Testis (tissue), 3 donors: ENCODE results near the gene HOXB3. TPM values are rescaled to one million over a fixed set of nuclear protein-coding genes. Genes with fewer than 3 reads are reported as not detected.
A peak's percentile ranks its signal among the peaks of the same experiment; 100 is the strongest.

ENCODE experiments used
- DNase-seq: peaks from one replicate; pipeline ENCODE4 v3.0.0-alpha.2; 2019
- H3K27ac ChIP-seq, 2 donors: fragments of 200-600 bp; sonication (generic); one replicate each; pipeline ENCODE4 v1.5.1; 2019
- H3K27me3 ChIP-seq: fragments of 200-600 bp; sonication (generic); one replicate; pipeline ENCODE4 v1.5.1; 2019
- H3K36me3 ChIP-seq: fragments of 200-600 bp; sonication (generic); one replicate; pipeline ENCODE4 v1.5.1; 2017; ENCODE audit warnings: low read depth; ENCODE audit errors: missing control alignments
- H3K4me1 ChIP-seq: fragments of 200-600 bp; sonication (generic); one replicate; pipeline ENCODE4 v1.5.1; 2019
- H3K4me3 ChIP-seq, 2 donors: fragments of 200-600 bp; sonication (generic); one replicate each; pipeline ENCODE4 v1.5.1; 2017 to 2019
- H3K9me3 ChIP-seq: fragments of 200-600 bp; sonication (generic); one replicate; pipeline ENCODE4 v1.5.1; 2017
- CTCF ChIP-seq, 3 experiments: fragments of 450-650 bp in 2 of 3; fragments of 200-600 bp in 1 of 3; sonication (generic) in 1 of 3; IDR thresholded peaks; one replicate each; pipeline ENCODE4 v1.5.1; 2016 to 2019; ENCODE audit warnings: antibody characterized with exemption in 3 of 3, mild to moderate bottlenecking in 2 of 3, moderate library complexity in 1 of 3
- POLR2A ChIP-seq: fragments of 450-650 bp; IDR thresholded peaks from one replicate; pipeline ENCODE4 v1.6.1; 2017; ENCODE audit warnings: antibody characterized with exemption, mild to moderate bottlenecking, moderate library complexity
- WGBS, 2 donors: methylation state at CpG; one replicate each; pipeline ENCODE4 v1.1.5; 2018; 5-methylcytosine and 5-hydroxymethylcytosine counted together
- intact Hi-C: fragments of 100-400 bp; cut with DNase I; formaldehyde crosslinking; loops from one replicate; pipeline ENCODE4 v1.15.1; 2023; ENCODE audit warnings: low total_unique reads
- polyA plus RNA-seq: library from polyadenylated mRNA; stranded (reverse); fragments of 350-450 nt; fragmentation: Illumina TruSeq; extraction: RNeasy Lipid Tissue Mini Kit (QIAGEN cat#74804); gene quantifications from one replicate; pipeline ENCODE4 v1.2.3, GENCODE V29; 2014; ENCODE audit warnings: low read depth, low replicate concordance; ENCODE audit not compliant: insufficient read depth
- total RNA-seq, 2 donors: library from RNA; depleted of rRNA; stranded (reverse); fragments of >200 nt; gene quantifications; one replicate each; pipeline ENCODE4 v1.2.3, GENCODE V29; 2016

HOXB3 gene
- total and polyA plus RNA-seq, 3 donors from 2014 or later, result 9.2 to 11.4 (median 10.6) TPM

GRCh38 chr17:48575673-48576478 lies 14.2 kb downstream of the HOXB3 start:
- DNase-seq, result no peak
- no peaks in the 10 kb centered on the region for H3K27me3 ChIP-seq
- H3K4me1 ChIP-seq, result no peaks in the 10 kb centered on the region
- H3K27ac ChIP-seq, result no peak overlapping the region
- no peaks in the 10 kb centered on the region for H3K9me3 ChIP-seq
- peak overlapping the region; percentile 18 to 44 for H3K4me3 ChIP-seq
- no peak for TF ChIP-seq CTCF (IDR thresholded peaks at IDR 0.05)
- TF ChIP-seq POLR2A, result no peak
- intact Hi-C loops, result no loop called here
- no peaks in the 10 kb centered on the region for H3K36me3 ChIP-seq
- WGBS, 2 donors, result 13 to 16% methylated on average over 22 of the region's 22 CpGs

- no peaks in the 10 kb centered on the region for H3K9me3 ChIP-seq
- no peak overlapping the region for H3K27ac ChIP-seq
- WGBS, 2 donors, result 45 to 51% methylated on average over 7 of the region's 7 CpGs
- intact Hi-C loops, result no loop called here
- TF ChIP-seq CTCF (IDR thresholded peaks at IDR 0.05) (no peak), POLR2A (no peak)
- no peaks in the 10 kb centered on the region for H3K4me1 ChIP-seq
- DNase-seq, result no peak
- no peak overlapping the region for H3K4me3 ChIP-seq
- no peaks in the 10 kb centered on the region for H3K27me3 ChIP-seq
- H3K36me3 ChIP-seq, result no peaks in the 10 kb centered on the region
Measured at GRCh38 chr17:48575066-48575582, 14.9 kb downstream of the HOXB3 start.

GRCh38 chr17:48574505-48575065 lies 15.5 kb downstream of the HOXB3 start:
- Histone ChIP-seq H3K9me3 (no peaks in the 10 kb centered on the region), H3K27me3 (no peaks in the 10 kb centered on the region), H3K36me3 (no peaks in the 10 kb centered on the region), H3K4me1 (no peaks in the 10 kb centered on the region), H3K4me3 (no peak overlapping the region), H3K27ac (no peak overlapping the region)
- TF ChIP-seq POLR2A (no peak), CTCF (IDR thresholded peaks at IDR 0.05) (no peak)
- no peak for DNase-seq
- intact Hi-C loops, result no loop called here
- 37 to 39% methylated on average over 8 of the region's 8 CpGs for WGBS, 2 donors

DNA sequence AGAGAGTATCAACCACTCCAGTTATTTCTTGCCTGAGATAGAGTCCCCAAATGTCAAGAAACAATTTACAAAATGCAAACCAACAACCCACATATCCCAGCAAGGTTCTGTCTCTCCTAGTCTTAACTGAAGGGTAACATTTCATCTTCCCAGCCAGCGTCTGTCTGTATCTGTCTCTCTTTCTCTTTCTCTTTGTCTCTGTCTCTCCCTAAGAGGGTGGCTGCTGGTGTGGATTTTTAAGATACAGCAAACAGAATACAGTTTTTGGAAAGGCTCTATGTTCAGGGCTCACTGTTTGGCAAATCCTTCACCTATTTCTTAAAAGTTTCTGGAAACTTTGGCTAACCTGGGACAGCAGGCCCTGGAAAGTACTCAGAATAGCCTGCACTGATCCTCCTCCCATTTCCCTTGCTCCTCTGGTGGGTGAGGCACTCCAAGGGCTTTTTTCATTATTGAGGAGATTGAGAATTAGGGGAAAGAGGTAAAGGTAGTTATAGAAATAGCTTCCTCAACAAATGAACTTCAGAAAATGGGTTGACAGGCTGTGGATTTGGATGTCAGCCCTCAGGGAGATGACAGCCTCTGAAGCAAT lies 18.1 kb downstream of the HOXB3 start:
- DNase-seq, result no peak
- H3K27me3 ChIP-seq, result no peaks in the 10 kb centered on the region
- intact Hi-C loops, result no loop called here
- H3K9me3 ChIP-seq, result no peaks in the 10 kb centered on the region
- 86 to 92% methylated on average over 1 of the region's 1 CpG for WGBS, 2 donors
- no peak overlapping the region for H3K27ac ChIP-seq
- no peak for TF ChIP-seq CTCF (IDR thresholded peaks at IDR 0.05)
- TF ChIP-seq POLR2A, result no peak
- no peaks in the 10 kb centered on the region for H3K36me3 ChIP-seq
- no peaks in the 10 kb centered on the region for H3K4me1 ChIP-seq
- no peak overlapping the region for H3K4me3 ChIP-seq
